ENCODE data around the gene KRTAP5-10.
"Not testable (repeated sequence)": the region's sequence is repeated elsewhere in the genome, so short reads cannot be mapped to it uniquely, and the experiment has no call there.

DNA sequence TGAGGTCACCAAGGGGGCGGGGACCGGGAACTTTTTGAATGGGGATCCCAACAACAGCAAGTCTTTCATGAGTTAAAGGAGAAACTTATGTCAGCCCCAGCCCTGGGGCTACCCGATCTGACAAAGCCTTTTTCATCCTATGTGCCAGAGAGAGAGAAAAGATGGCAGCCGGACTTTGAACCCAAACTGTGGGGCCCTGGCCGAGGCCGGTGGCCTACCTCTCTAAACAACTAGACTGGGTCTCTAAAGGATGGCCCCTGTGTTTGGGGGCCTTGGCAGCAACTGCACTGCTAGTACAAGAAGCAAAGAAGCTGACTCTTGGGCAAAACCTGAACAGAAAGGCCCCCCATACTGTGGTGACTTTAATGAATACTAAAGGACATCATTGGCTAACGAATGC, 48.6 kb downstream of the KRTAP5-10 start:
- TF ChIP-seq, protein P1, sequence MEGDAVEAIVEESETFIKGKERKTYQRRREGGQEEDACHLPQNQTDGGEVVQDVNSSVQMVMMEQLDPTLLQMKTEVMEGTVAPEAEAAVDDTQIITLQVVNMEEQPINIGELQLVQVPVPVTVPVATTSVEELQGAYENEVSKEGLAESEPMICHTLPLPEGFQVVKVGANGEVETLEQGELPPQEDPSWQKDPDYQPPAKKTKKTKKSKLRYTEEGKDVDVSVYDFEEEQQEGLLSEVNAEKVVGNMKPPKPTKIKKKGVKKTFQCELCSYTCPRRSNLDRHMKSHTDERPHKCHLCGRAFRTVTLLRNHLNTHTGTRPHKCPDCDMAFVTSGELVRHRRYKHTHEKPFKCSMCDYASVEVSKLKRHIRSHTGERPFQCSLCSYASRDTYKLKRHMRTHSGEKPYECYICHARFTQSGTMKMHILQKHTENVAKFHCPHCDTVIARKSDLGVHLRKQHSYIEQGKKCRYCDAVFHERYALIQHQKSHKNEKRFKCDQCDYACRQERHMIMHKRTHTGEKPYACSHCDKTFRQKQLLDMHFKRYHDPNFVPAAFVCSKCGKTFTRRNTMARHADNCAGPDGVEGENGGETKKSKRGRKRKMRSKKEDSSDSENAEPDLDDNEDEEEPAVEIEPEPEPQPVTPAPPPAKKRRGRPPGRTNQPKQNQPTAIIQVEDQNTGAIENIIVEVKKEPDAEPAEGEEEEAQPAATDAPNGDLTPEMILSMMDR (conservative IDR thresholded peaks at IDR 0.05 in 1 of 2, IDR thresholded peaks at IDR 0.05 in 1 of 2; ENCODE audit: low read depth in 1 of 2, low read length in 2 of 2) = not testable (repeated sequence)
- TF ChIP-seq EZH2 (IDR thresholded peaks at IDR 0.05; ENCODE audit: low read length, missing control alignments) = not testable (repeated sequence)

Measured in fibroblast of lung (primary cell).